Loucy (cell line): ENCODE results near the gene LVRN.

Experiments used
- H2AFZ ChIP-seq: fragments of 200-600 bp; sonication (generic); 2 replicates; pipeline ENCODE4 v1.6.0; 2016; ENCODE audit warnings: antibody characterized with exemption, mild to moderate bottlenecking, low read length, moderate library complexity
- H3F3A ChIP-seq: fragments of 200-600 bp; 2 replicates; pipeline ENCODE4 v1.6.0; 2016; ENCODE audit warnings: antibody characterized with exemption, low read depth, mild to moderate bottlenecking
- H3K27me3 ChIP-seq: fragments of 200-600 bp; sonication (generic); 2 replicates; pipeline ENCODE4 v1.6.1; 2014; ENCODE audit warnings: low read length, mild to moderate bottlenecking; ENCODE audit not compliant: insufficient read depth, poor library complexity, severe bottlenecking
- H3K36me3 ChIP-seq: fragments of 200-600 bp; sonication (generic); 2 replicates; pipeline ENCODE4 v1.6.1; 2016; ENCODE audit warnings: low read length; ENCODE audit not compliant: insufficient read depth
- H3K4me1 ChIP-seq: fragments of 200-600 bp; sonication (generic); 2 replicates; pipeline ENCODE4 v1.5.1; 2014; ENCODE audit warnings: low read length, mild to moderate bottlenecking; ENCODE audit not compliant: insufficient read depth, poor library complexity, severe bottlenecking
- H3K4me2 ChIP-seq: fragments of 200-600 bp; sonication (generic); 2 replicates; pipeline ENCODE4 v1.6.0; 2014; ENCODE audit warnings: antibody characterized with exemption, low read length, low read depth, mild to moderate bottlenecking; ENCODE audit not compliant: poor library complexity, severe bottlenecking
- H3K4me3 ChIP-seq: fragments of 200-600 bp; sonication (generic); 2 replicates; pipeline ENCODE4 v1.5.1; 2014; ENCODE audit warnings: low read length, mild to moderate bottlenecking, mixed read lengths; ENCODE audit not compliant: poor library complexity, severe bottlenecking
- H3K79me2 ChIP-seq: fragments of 200-600 bp; sonication (generic); 2 replicates; pipeline ENCODE4 v1.6.1; 2014; ENCODE audit warnings: low read length; ENCODE audit not compliant: insufficient read depth
- H3K9ac ChIP-seq: fragments of 200-600 bp; sonication (generic); 2 replicates; pipeline ENCODE4 v1.6.0; 2014; ENCODE audit warnings: mild to moderate bottlenecking, low read depth, low read length, moderate library complexity; ENCODE audit not compliant: poor library complexity, severe bottlenecking
- H3K9me2 ChIP-seq: fragments of 200-600 bp; sonication (generic); replicated peaks from 2 replicates; pipeline ENCODE4 v1.6.1; 2016; ENCODE audit warnings: low read depth, low read length, mixed read lengths
- H3K9me3 ChIP-seq: fragments of 200-600 bp; sonication (generic); 2 replicates; pipeline ENCODE4 v1.6.1; 2014; ENCODE audit warnings: mild to moderate bottlenecking, antibody characterized with exemption, low read length, low read depth; ENCODE audit not compliant: insufficient read depth
- H4K20me1 ChIP-seq: fragments of 200-600 bp; sonication (generic); 2 replicates; pipeline ENCODE4 v1.6.0; 2014; ENCODE audit warnings: antibody characterized with exemption, low read length, mild to moderate bottlenecking; ENCODE audit not compliant: insufficient read depth, poor library complexity, severe bottlenecking
- EZH2phosphoT487 ChIP-seq: fragments of 200-600 bp; IDR thresholded peaks from 2 replicates; pipeline ENCODE4 v1.6.1; 2018; ENCODE audit warnings: antibody characterized with exemption, mild to moderate bottlenecking, moderate library complexity, borderline replicate concordance
- TF ChIP-seq, protein P1 (sequence below): fragments of 200-600 bp; sonication (generic); conservative IDR thresholded peaks from 2 replicates; pipeline ENCODE4 v1.5.1; 2014; ENCODE audit warnings: mild to moderate bottlenecking, antibody characterized with exemption, low read length

LVRN gene

DNA sequence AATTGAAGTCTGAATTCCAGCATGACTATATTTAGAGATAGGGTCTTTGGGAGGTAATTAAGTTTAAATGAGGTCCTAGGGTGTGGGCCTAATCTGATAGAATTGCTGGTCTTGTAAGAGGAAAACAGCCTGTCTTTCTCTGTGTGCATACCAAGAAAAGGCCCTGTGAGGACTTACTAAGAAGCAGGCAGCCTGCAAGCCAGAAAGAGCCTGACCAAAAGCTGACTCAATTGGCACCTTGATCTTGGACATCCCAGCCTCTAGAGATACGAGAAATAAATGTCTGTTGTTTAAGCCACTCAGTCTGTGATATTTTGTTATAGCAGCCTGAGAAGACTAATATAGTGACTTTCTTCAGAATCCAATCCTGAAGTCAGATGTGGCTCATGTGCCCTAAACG, 84.5 kb downstream of the LVRN start:
- H3K79me2 ChIP-seq: no peaks in the 10 kb centered on the region
- H3K9me2 ChIP-seq: no peaks in the 10 kb centered on the region
- TF ChIP-seq, protein P1, sequence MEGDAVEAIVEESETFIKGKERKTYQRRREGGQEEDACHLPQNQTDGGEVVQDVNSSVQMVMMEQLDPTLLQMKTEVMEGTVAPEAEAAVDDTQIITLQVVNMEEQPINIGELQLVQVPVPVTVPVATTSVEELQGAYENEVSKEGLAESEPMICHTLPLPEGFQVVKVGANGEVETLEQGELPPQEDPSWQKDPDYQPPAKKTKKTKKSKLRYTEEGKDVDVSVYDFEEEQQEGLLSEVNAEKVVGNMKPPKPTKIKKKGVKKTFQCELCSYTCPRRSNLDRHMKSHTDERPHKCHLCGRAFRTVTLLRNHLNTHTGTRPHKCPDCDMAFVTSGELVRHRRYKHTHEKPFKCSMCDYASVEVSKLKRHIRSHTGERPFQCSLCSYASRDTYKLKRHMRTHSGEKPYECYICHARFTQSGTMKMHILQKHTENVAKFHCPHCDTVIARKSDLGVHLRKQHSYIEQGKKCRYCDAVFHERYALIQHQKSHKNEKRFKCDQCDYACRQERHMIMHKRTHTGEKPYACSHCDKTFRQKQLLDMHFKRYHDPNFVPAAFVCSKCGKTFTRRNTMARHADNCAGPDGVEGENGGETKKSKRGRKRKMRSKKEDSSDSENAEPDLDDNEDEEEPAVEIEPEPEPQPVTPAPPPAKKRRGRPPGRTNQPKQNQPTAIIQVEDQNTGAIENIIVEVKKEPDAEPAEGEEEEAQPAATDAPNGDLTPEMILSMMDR: no peak
- no peak for TF ChIP-seq EZH2phosphoT487
- H2AFZ ChIP-seq: no peak overlapping the region
- H3K9me3 ChIP-seq: no peaks in the 10 kb centered on the region
- no peaks in the 10 kb centered on the region for H3K27me3 ChIP-seq
- no peak overlapping the region for H3K4me3 ChIP-seq
- H3K36me3 ChIP-seq: no peaks in the 10 kb centered on the region
- H3K4me2 ChIP-seq: no peak overlapping the region
- no peaks in the 10 kb centered on the region for H4K20me1 ChIP-seq
- H3K9ac ChIP-seq: no peak overlapping the region
- H3K4me1 ChIP-seq: no peaks in the 10 kb centered on the region
- no peaks in the 10 kb centered on the region for H3F3A ChIP-seq

GRCh38 chr5:116058346-116058936, 96.2 kb downstream of the LVRN start:
- TF ChIP-seq, protein P1: no peak
- TF ChIP-seq EZH2phosphoT487: no peak
- Histone ChIP-seq H3F3A (no peaks in the 10 kb centered on the region), H3K4me1 (no peaks in the 10 kb centered on the region), H2AFZ (no peak overlapping the region), H3K27me3 (no peaks in the 10 kb centered on the region), H3K36me3 (no peaks in the 10 kb centered on the region), H3K4me2 (no peak overlapping the region), H3K79me2 (no peaks in the 10 kb centered on the region), H3K4me3 (no peak overlapping the region), H3K9me3 (no peaks in the 10 kb centered on the region), H3K9me2 (no peaks in the 10 kb centered on the region), H3K9ac (no peak overlapping the region), H4K20me1 (no peaks in the 10 kb centered on the region)

- TF ChIP-seq, protein P1: peak; percentile 45
- no peak for TF ChIP-seq EZH2phosphoT487
- H3K4me2 ChIP-seq: no peak overlapping the region
Measured at GRCh38 chr5:116062352-116062751, 100.1 kb downstream of the LVRN start.

More at GRCh38 chr5:116062352-116062751, 100.1 kb downstream of the LVRN start:
- Histone ChIP-seq H3F3A (no peaks in the 10 kb centered on the region), H3K79me2 (no peaks in the 10 kb centered on the region), H3K4me3 (no peak overlapping the region), H4K20me1 (no peaks in the 10 kb centered on the region), H3K9me3 (no peaks in the 10 kb centered on the region), H2AFZ (no peak overlapping the region), H3K9ac (no peak overlapping the region), H3K9me2 (no peaks in the 10 kb centered on the region), H3K27me3 (no peaks in the 10 kb centered on the region), H3K4me1 (no peaks in the 10 kb centered on the region), H3K36me3 (no peaks in the 10 kb centered on the region)
